ENCODE results near the gene AQP3. TPM values are rescaled to one million over a fixed set of nuclear protein-coding genes. Genes with fewer than 3 reads are reported as not detected.
"Not testable (repeated sequence)": the region's sequence is repeated elsewhere in the genome, so short reads cannot be mapped to it uniquely, and the experiment has no call there.

AQP3 gene
- total RNA-seq, 2 experiments from 2014 or later = 1.2 to 2.6 TPM

DNA sequence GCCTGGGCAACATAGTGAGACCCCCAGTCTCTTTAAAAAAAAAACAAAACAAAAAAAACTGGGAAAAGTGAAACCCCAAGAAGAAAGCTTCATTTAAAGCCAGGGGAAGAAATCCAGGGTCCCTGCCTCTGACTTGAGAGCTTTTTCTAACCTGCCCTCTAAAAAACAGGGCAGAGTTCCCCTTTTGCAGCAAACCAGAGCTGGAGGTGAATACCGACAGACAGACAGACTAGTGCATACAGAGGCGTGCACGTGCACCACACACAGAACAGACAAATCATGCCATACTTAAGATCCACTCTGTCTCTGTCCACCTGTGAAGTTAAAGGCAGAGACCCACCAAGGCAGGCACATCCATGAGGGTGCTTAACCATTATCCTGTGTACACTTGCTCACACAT lies 11.7 kb upstream of the AQP3 start:
- ChIA-PET POLR2A (interaction anchor here (1.4 to 7.4 kb wide), 4 partner anchors 8 to 44 kb away, joined by 4 to 52 read pairs (median 12); partner anchors contain the start of genes AQP3 and NOL6), CTCF (interaction anchor here (1.4 to 4.8 kb wide), 5 partner anchors 8 to 84 kb away, joined by 4 to 30 read pairs (median 14); partner anchors contain the start of genes AQP3 and NOL6)
- H3K4me1 Mint-ChIP-seq (ENCODE audit: low read depth) = peaks cover 46% of the 10 kb centered on the region
- DNase-seq = no peak
- H3K27ac Mint-ChIP-seq = peak overlapping the region; percentile 90
- H3K27me3 Mint-ChIP-seq = no peaks in the 10 kb centered on the region
- H3K4me3 Mint-ChIP-seq = no peak overlapping the region
- intact Hi-C loops (cut with micrococcal nuclease) = no loop called here
- H3K9me3 Mint-ChIP-seq = no peaks in the 10 kb centered on the region
- peaks cover 12% of the 10 kb centered on the region for H3K36me3 Mint-ChIP-seq (ENCODE audit: low read depth)
- peak; percentile 5 for ATAC-seq
- TF ChIP-seq, protein P1, sequence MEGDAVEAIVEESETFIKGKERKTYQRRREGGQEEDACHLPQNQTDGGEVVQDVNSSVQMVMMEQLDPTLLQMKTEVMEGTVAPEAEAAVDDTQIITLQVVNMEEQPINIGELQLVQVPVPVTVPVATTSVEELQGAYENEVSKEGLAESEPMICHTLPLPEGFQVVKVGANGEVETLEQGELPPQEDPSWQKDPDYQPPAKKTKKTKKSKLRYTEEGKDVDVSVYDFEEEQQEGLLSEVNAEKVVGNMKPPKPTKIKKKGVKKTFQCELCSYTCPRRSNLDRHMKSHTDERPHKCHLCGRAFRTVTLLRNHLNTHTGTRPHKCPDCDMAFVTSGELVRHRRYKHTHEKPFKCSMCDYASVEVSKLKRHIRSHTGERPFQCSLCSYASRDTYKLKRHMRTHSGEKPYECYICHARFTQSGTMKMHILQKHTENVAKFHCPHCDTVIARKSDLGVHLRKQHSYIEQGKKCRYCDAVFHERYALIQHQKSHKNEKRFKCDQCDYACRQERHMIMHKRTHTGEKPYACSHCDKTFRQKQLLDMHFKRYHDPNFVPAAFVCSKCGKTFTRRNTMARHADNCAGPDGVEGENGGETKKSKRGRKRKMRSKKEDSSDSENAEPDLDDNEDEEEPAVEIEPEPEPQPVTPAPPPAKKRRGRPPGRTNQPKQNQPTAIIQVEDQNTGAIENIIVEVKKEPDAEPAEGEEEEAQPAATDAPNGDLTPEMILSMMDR (IDR thresholded peaks at IDR 0.05) = no peak

- DNase-seq (peak; percentile 85), ATAC-seq (peak; percentile 87)
- H3K27ac Mint-ChIP-seq = peak overlapping the region; percentile 90
- intact Hi-C loops (cut with micrococcal nuclease) = no loop called here
- H3K4me3 Mint-ChIP-seq = peak overlapping the region; percentile 8
- no peaks in the 10 kb centered on the region for H3K9me3 Mint-ChIP-seq
- TF ChIP-seq, protein P1 (IDR thresholded peaks at IDR 0.05) = no peak
- CTCF ChIA-PET = interaction anchor here (1.2 to 4.8 kb wide), 6 partner anchors 9 to 83 kb away, joined by 3 to 30 read pairs (median 10); partner anchors contain the start of genes AQP3 and NOL6
- peaks cover 53% of the 10 kb centered on the region for H3K4me1 Mint-ChIP-seq (ENCODE audit: low read depth)
- POLR2A ChIA-PET = interaction anchor here (1.4 to 7.4 kb wide), 4 partner anchors 9 to 44 kb away, joined by 4 to 52 read pairs (median 12); partner anchors contain the start of genes AQP3 and NOL6
- no peaks in the 10 kb centered on the region for H3K27me3 Mint-ChIP-seq
- peaks cover 11% of the 10 kb centered on the region for H3K36me3 Mint-ChIP-seq (ENCODE audit: low read depth)
Observed at GRCh38 chr9:33458444-33458843, 11.1 kb upstream of the AQP3 start.

DNA sequence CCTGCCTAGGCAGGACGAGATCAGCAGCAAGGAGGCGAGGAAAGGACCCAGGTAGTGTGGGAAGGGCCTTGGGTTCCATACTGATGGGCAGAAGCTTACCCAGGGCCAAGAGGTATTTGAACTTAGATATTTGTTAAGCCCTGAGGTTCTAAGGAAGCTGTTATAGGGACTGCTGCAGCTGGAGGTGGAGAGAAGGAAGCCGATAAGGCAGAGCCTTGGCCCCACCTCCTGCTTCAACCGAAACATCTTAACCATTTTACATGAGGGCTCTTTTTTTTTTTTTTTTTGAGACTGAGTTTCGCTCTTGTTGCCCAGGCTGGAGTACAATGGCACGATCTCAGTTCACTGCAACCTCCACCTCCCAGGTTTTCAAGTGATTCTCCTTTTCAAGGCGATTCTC lies 8.6 kb upstream of the AQP3 start:
- no peaks in the 10 kb centered on the region for H3K9me3 Mint-ChIP-seq
- TF ChIP-seq, protein P1 (IDR thresholded peaks at IDR 0.05) = no peak
- no peak for ATAC-seq
- peaks cover 3% of the 10 kb centered on the region for H3K36me3 Mint-ChIP-seq (ENCODE audit: low read depth)
- DNase-seq = peak; percentile 29
- no peaks in the 10 kb centered on the region for H3K27me3 Mint-ChIP-seq
- H3K4me1 Mint-ChIP-seq (ENCODE audit: low read depth) = peaks cover 67% of the 10 kb centered on the region
- intact Hi-C loops (cut with micrococcal nuclease) = no loop called here
- CTCF ChIA-PET = interaction anchor here (4.7 to 4.8 kb wide), 2 partner anchors 7 to 11 kb away, joined by 29 to 30 read pairs; partner anchors contain the start of gene AQP3
- no peak overlapping the region for H3K4me3 Mint-ChIP-seq
- POLR2A ChIA-PET = interaction anchor here (1.2 to 1.3 kb wide), 2 partner anchors 9 to 41 kb away, joined by 3 read pairs; no protein-coding TSS in a partner anchor
- peak overlapping the region; percentile 75 for H3K27ac Mint-ChIP-seq

GRCh38 chr9:33455456-33455855 lies 8.1 kb upstream of the AQP3 start:
- H3K36me3 Mint-ChIP-seq (ENCODE audit: low read depth); H3K4me3 Mint-ChIP-seq; H3K9me3 Mint-ChIP-seq; intact Hi-C loops (cut with micrococcal nuclease); H3K27me3 Mint-ChIP-seq; DNase-seq; ATAC-seq: not testable (repeated sequence)
- H3K4me1 Mint-ChIP-seq (ENCODE audit: low read depth) = peaks cover 69% of the 10 kb centered on the region
- ChIA-PET POLR2A (interaction anchor here (1.2 to 1.3 kb wide), 2 partner anchors 9 to 41 kb away, joined by 3 read pairs; no protein-coding TSS in a partner anchor), CTCF (interaction anchor here (4.7 to 4.8 kb wide), 2 partner anchors 7 to 12 kb away, joined by 29 to 30 read pairs; partner anchors contain the start of gene AQP3)
- H3K27ac Mint-ChIP-seq = peak overlapping the region; percentile 75

DNA sequence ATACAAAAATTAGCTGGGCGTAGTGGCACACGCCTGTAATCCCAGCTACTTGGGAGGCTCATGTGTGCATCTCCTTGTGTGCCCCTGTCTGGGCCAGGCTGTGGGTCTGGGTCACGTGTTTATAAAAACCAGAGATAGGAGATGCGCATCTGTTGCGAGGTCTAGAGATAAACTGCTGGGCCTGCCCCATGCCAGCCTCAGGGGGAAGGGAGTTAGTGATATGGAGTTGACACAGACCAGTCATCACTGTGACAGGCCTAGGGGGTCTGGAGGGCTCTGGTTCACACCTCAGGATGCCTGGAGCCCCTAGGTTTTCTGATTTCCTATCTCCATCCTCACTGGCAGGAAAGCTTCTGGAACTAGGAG lies 7.3 kb upstream of the AQP3 start:
- not testable (repeated sequence) for H3K36me3 Mint-ChIP-seq (ENCODE audit: low read depth); H3K4me3 Mint-ChIP-seq; H3K27me3 Mint-ChIP-seq; H3K9me3 Mint-ChIP-seq; ATAC-seq; DNase-seq
- intact Hi-C loops (cut with micrococcal nuclease) = loop anchor here (5.0 kb wide), 1 partner anchor 37 kb away; no protein-coding TSS in a partner anchor
- Mint-ChIP-seq H3K4me1 (ENCODE audit: low read depth) (peaks cover 69% of the 10 kb centered on the region), H3K27ac (peak overlapping the region; percentile 73)
- POLR2A ChIA-PET = interaction anchor here (1.3 kb wide), 1 partner anchor 8 kb away, joined by 3 read pairs; no protein-coding TSS in a partner anchor
- CTCF ChIA-PET = interaction anchor here (3.3 to 4.2 kb wide), 4 partner anchors 10 to 51 kb away, joined by 19 to 83 read pairs (median 50); partner anchors contain the start of gene NOL6

Measured in activated CD8-positive, alpha-beta T cell treated with anti-CD3 and anti-CD28 coated beads for 36 hours (primary cell).